Neural cell (in vitro differentiated cells): ENCODE results near the gene RNLS. TPM values are rescaled to one million over a fixed set of nuclear protein-coding genes. Genes with fewer than 3 reads are reported as not detected.

Source experiments
- H2AFZ ChIP-seq: fragments of 200-600, 300-800 bp; sonication (generic), shearing (Covaris generic); 2 replicates; pipeline ENCODE4 v1.6.0; 2014; ENCODE audit warnings: low read depth, mild to moderate bottlenecking, antibody characterized with exemption, low read length, moderate library complexity
- H3F3A ChIP-seq: fragments of 200-600 bp; shearing (Covaris generic); 2 replicates; pipeline ENCODE4 v1.6.1; 2016; ENCODE audit warnings: mild to moderate bottlenecking, moderate library complexity, mixed read lengths, antibody characterized with exemption, low read length; ENCODE audit not compliant: insufficient read depth, poor library complexity, severe bottlenecking
- H3K27ac ChIP-seq: fragments of 200-600, 300-800 bp; sonication (generic), shearing (Covaris generic); 2 replicates; pipeline ENCODE4 v1.5.1; 2014; ENCODE audit warnings: mild to moderate bottlenecking, low read length, moderate library complexity
- H3K27me3 ChIP-seq: fragments of 300-800, 200-600 bp; sonication (generic), shearing (Covaris generic); 2 replicates; pipeline ENCODE4 v1.6.0; 2014; ENCODE audit warnings: mild to moderate bottlenecking, low read depth, low read length, moderate library complexity; ENCODE audit not compliant: insufficient read depth
- H3K36me3 ChIP-seq: fragments of 300-800, 200-600 bp; sonication (generic), shearing (Covaris generic); 2 replicates; pipeline ENCODE4 v1.5.1; 2014; ENCODE audit warnings: mild to moderate bottlenecking, antibody characterized with exemption, low read length, moderate library complexity; ENCODE audit not compliant: insufficient read depth
- H3K4me2 ChIP-seq: fragments of 300-800, 200-600 bp; sonication (generic), shearing (Covaris generic); 2 replicates; pipeline ENCODE4 v1.6.0; 2014; ENCODE audit warnings: mild to moderate bottlenecking, low read length
- H3K4me3 ChIP-seq: fragments of 300-800, 200-600 bp; sonication (generic), shearing (Covaris generic); 2 replicates; pipeline ENCODE4 v1.5.1; 2014; ENCODE audit warnings: mild to moderate bottlenecking, low read length, moderate library complexity
- H3K79me2 ChIP-seq: fragments of 200-600 bp; shearing (Covaris generic); replicated peaks from 2 replicates; pipeline ENCODE4 v1.6.0; 2014; ENCODE audit warnings: mild to moderate bottlenecking, low read length, moderate library complexity; ENCODE audit not compliant: insufficient read depth
- H3K9ac ChIP-seq: fragments of 300-800, 200-600 bp; sonication (generic), shearing (Covaris generic); 2 replicates; pipeline ENCODE4 v1.6.1; 2016; ENCODE audit warnings: mild to moderate bottlenecking, low read length, mixed read lengths
- H3K9me2 ChIP-seq: fragments of 200-600 bp; shearing (Covaris generic); 2 replicates; pipeline ENCODE4 v1.6.1; 2016; ENCODE audit warnings: mild to moderate bottlenecking, low read length, mixed read lengths; ENCODE audit not compliant: insufficient read depth
- H3K9me3 ChIP-seq: fragments of 200-600, 300-800 bp; sonication (generic), shearing (Covaris generic); 2 replicates; pipeline ENCODE4 v1.6.1; 2016; ENCODE audit warnings: mild to moderate bottlenecking, mixed run types, low read length, moderate library complexity, mixed read lengths
- H4K20me1 ChIP-seq: fragments of 200-600 bp; shearing (Covaris generic); 2 replicates; pipeline ENCODE4 v1.6.1; 2016; ENCODE audit warnings: mild to moderate bottlenecking, mixed run types; ENCODE audit not compliant: insufficient read depth
- EP300 ChIP-seq: fragments of 450-650 bp; conservative IDR thresholded peaks from 2 replicates; pipeline ENCODE4 v1.6.1; 2014; ENCODE audit warnings: antibody characterized with exemption, mild to moderate bottlenecking, moderate library complexity; ENCODE audit not compliant: poor library complexity, severe bottlenecking
- EZH2 ChIP-seq: fragments of 200-600, 300-800 bp; shearing (Covaris generic), sonication (generic); IDR thresholded peaks from 2 replicates; pipeline ENCODE4 v1.6.1; 2014; ENCODE audit warnings: antibody characterized with exemption, low read length, borderline replicate concordance, mild to moderate bottlenecking; ENCODE audit not compliant: insufficient read depth, poor library complexity, severe bottlenecking
- MXI1 ChIP-seq: fragments of 450-650 bp; conservative IDR thresholded peaks from 2 replicates; pipeline ENCODE4 v1.6.1; 2014; ENCODE audit warnings: antibody characterized with exemption, mild to moderate bottlenecking; ENCODE audit not compliant: poor library complexity, severe bottlenecking
- POLR2AphosphoS5 ChIP-seq: IDR thresholded peaks from 2 replicates; pipeline ENCODE4 v1.6.1; 2012
- RAD21 ChIP-seq: fragments of 450-650 bp; conservative IDR thresholded peaks from 2 replicates; pipeline ENCODE4 v1.6.1; 2014; ENCODE audit warnings: antibody characterized with exemption, mild to moderate bottlenecking, moderate library complexity
- SMC3 ChIP-seq: fragments of 450-650 bp; conservative IDR thresholded peaks from 2 replicates; pipeline ENCODE4 v1.6.1; 2014; ENCODE audit warnings: antibody characterized with exemption, mild to moderate bottlenecking, moderate library complexity; ENCODE audit not compliant: poor library complexity
- TAF1 ChIP-seq: IDR thresholded peaks from 2 replicates; pipeline ENCODE4 v1.6.1; 2012; ENCODE audit warnings: low read depth
- polyA plus RNA-seq: library from polyadenylated mRNA; depleted of rRNA; stranded (reverse); fragments of >200 nt; gene quantifications from 2 replicates; pipeline ENCODE4 v1.2.3, GENCODE V29; 2014
- TF ChIP-seq, protein P1 (sequence below): fragments of 450-650 bp; IDR thresholded peaks from 2 replicates; pipeline ENCODE4 v1.5.1; 2014; ENCODE audit warnings: antibody characterized with exemption, mild to moderate bottlenecking, moderate library complexity; ENCODE audit not compliant: poor library complexity, severe bottlenecking
- TF ChIP-seq, protein P2 (sequence below): IDR thresholded peaks from 2 replicates; pipeline ENCODE4 v1.6.1; 2012; ENCODE audit warnings: borderline replicate concordance

The RNLS gene
- polyA plus RNA-seq, 1 donor from 2014 or later: 0.20 TPM

GRCh38 chr10:88557658-88558057 is 25.5 kb downstream of the RNLS start:
- H3K9ac ChIP-seq: no peak overlapping the region
- H3K4me2 ChIP-seq: no peak overlapping the region
- no peak overlapping the region for H2AFZ ChIP-seq
- H3K36me3 ChIP-seq: no peaks in the 10 kb centered on the region
- no peaks in the 10 kb centered on the region for H3K27me3 ChIP-seq
- H3K27ac ChIP-seq: no peak overlapping the region
- H4K20me1 ChIP-seq: no peaks in the 10 kb centered on the region
- H3K79me2 ChIP-seq: no peaks in the 10 kb centered on the region
- no peak overlapping the region for H3K4me3 ChIP-seq
- H3K9me2 ChIP-seq: no peaks in the 10 kb centered on the region
- H3F3A ChIP-seq: no peaks in the 10 kb centered on the region
- no peak for TF ChIP-seq SMC3
- TF ChIP-seq, protein P1, sequence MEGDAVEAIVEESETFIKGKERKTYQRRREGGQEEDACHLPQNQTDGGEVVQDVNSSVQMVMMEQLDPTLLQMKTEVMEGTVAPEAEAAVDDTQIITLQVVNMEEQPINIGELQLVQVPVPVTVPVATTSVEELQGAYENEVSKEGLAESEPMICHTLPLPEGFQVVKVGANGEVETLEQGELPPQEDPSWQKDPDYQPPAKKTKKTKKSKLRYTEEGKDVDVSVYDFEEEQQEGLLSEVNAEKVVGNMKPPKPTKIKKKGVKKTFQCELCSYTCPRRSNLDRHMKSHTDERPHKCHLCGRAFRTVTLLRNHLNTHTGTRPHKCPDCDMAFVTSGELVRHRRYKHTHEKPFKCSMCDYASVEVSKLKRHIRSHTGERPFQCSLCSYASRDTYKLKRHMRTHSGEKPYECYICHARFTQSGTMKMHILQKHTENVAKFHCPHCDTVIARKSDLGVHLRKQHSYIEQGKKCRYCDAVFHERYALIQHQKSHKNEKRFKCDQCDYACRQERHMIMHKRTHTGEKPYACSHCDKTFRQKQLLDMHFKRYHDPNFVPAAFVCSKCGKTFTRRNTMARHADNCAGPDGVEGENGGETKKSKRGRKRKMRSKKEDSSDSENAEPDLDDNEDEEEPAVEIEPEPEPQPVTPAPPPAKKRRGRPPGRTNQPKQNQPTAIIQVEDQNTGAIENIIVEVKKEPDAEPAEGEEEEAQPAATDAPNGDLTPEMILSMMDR: no peak
- TF ChIP-seq RAD21: no peak
- TF ChIP-seq EZH2: no peak
- TF ChIP-seq EP300: no peak
- no peak for TF ChIP-seq MXI1
- TF ChIP-seq POLR2AphosphoS5: no peak
- TF ChIP-seq, protein P2, sequence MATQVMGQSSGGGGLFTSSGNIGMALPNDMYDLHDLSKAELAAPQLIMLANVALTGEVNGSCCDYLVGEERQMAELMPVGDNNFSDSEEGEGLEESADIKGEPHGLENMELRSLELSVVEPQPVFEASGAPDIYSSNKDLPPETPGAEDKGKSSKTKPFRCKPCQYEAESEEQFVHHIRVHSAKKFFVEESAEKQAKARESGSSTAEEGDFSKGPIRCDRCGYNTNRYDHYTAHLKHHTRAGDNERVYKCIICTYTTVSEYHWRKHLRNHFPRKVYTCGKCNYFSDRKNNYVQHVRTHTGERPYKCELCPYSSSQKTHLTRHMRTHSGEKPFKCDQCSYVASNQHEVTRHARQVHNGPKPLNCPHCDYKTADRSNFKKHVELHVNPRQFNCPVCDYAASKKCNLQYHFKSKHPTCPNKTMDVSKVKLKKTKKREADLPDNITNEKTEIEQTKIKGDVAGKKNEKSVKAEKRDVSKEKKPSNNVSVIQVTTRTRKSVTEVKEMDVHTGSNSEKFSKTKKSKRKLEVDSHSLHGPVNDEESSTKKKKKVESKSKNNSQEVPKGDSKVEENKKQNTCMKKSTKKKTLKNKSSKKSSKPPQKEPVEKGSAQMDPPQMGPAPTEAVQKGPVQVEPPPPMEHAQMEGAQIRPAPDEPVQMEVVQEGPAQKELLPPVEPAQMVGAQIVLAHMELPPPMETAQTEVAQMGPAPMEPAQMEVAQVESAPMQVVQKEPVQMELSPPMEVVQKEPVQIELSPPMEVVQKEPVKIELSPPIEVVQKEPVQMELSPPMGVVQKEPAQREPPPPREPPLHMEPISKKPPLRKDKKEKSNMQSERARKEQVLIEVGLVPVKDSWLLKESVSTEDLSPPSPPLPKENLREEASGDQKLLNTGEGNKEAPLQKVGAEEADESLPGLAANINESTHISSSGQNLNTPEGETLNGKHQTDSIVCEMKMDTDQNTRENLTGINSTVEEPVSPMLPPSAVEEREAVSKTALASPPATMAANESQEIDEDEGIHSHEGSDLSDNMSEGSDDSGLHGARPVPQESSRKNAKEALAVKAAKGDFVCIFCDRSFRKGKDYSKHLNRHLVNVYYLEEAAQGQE: no peak
- no peak for TF ChIP-seq TAF1
- H3K9me3 ChIP-seq: no peaks in the 10 kb centered on the region

DNA sequence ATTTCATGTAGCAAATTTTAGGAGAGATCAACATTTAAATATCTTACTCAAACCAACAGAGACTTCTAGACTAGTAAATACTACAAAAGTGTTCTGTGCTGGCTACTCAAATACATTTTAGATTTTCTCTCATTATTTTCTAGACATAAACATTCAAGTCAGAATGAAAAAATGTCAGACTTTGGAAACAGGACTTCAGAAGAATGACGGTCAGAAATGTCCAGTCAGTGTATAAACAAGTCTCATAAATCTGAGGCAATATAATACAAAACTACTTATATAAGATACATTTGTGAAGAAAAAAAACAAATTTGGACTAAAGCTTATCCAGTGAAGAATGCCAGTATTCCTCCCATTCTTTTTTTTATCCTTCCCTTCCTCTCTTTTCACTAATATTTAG is 25.9 kb downstream of the RNLS start:
- TF ChIP-seq SMC3: no peak
- no peak for TF ChIP-seq TAF1
- TF ChIP-seq, protein P2: no peak
- no peak for TF ChIP-seq EP300
- TF ChIP-seq, protein P1: no peak
- no peak for TF ChIP-seq POLR2AphosphoS5
- no peak for TF ChIP-seq EZH2
- TF ChIP-seq MXI1: no peak
- TF ChIP-seq RAD21: no peak
- no peak overlapping the region for H3K4me2 ChIP-seq
- no peaks in the 10 kb centered on the region for H3K27me3 ChIP-seq

More for the DNA sequence above, 25.9 kb downstream of the RNLS start:
- Histone ChIP-seq H3K4me3 (no peak overlapping the region), H3F3A (no peaks in the 10 kb centered on the region), H2AFZ (no peak overlapping the region), H3K9ac (no peak overlapping the region), H4K20me1 (no peaks in the 10 kb centered on the region), H3K9me3 (no peaks in the 10 kb centered on the region), H3K27ac (no peak overlapping the region), H3K9me2 (no peaks in the 10 kb centered on the region), H3K79me2 (no peaks in the 10 kb centered on the region), H3K36me3 (no peaks in the 10 kb centered on the region)
